Measurements from ENCODE around the gene SNAPC1. TPM values are rescaled to one million over a fixed set of nuclear protein-coding genes. Genes with fewer than 3 reads are reported as not detected.

Gene SNAPC1
- total and polyA plus RNA-seq, 10 of the 15 experiments (the other 5 are each of a cell fraction or from before 2014, with no cell fraction given), result 4.5 to 12.0 (median 7.4) TPM

- H3K4me3 ChIP-seq, result no peak overlapping the region
- no peak overlapping the region for H3K27ac ChIP-seq (ENCODE audit: control insufficient read depth, insufficient read depth)
- in situ Hi-C loops (cut with MboI) (loop anchor here (5.0 kb wide), 2 partner anchors 374 to 539 kb away; no protein-coding TSS in a partner anchor), intact Hi-C loops (cut with micrococcal nuclease; ENCODE audit: unreplicated experiment) (loop anchor here (2.0 to 5.0 kb wide), 5 partner anchors 83 to 569 kb away; no protein-coding TSS in a partner anchor)
- ATAC-seq, result no peak
- no peaks in the 10 kb centered on the region for H3K79me2 ChIP-seq (ENCODE audit: control insufficient read depth, insufficient read depth, low read length)
- H3K36me3 ChIP-seq (ENCODE audit: control insufficient read depth in 2 of 2, insufficient read depth in 2 of 2, low read length in 1 of 2), result no peaks in the 10 kb centered on the region
- H2AFZ ChIP-seq (ENCODE audit: control insufficient read depth, low read depth, low read length), result no peak overlapping the region
- ChIA-PET POLR2A (interaction anchor here (0.5 to 1.4 kb wide), 3 partner anchors 13 to 74 kb away, joined by 3 read pairs; partner anchors contain the start of gene SNAPC1), RAD21 (ENCODE audit: unreplicated experiment) (interaction anchor here (1.0 to 3.4 kb wide), 16 partner anchors 11 to 540 kb away, joined by 3 to 57 read pairs (median 14); partner anchors contain the start of gene SNAPC1), SMC1A (ENCODE audit: uncharacterized antibody, unreplicated experiment) (interaction anchor here (0.5 to 3.7 kb wide), 35 partner anchors 9 to 1793 kb away, joined by 3 to 56 read pairs (median 8); partner anchors contain the start of gene SNAPC1), CTCF (interaction anchor here (1.0 to 3.5 kb wide), 33 partner anchors 14 to 568 kb away, joined by 3 to 72 read pairs (median 13); partner anchors contain the start of gene SNAPC1)
- no TSS peak for BruUV-seq (replicated peaks)
- FAIRE-seq, result no peak
- DNase-seq (ENCODE audit: low read depth, low spot score), result no peak
- H3K4me1 ChIP-seq (ENCODE audit: control insufficient read depth, insufficient read depth, low read length), result no peaks in the 10 kb centered on the region; the same call in 1 of the 2 replicates
- WGBS (ENCODE audit: insufficient coverage, insufficient replicate concordance, low lambda C conversion rate, missing lambda C conversion rate), result 76% methylated on average over 3 of the region's 3 CpGs
- no peaks in the 10 kb centered on the region for H3K9me3 ChIP-seq (replicated peaks; ENCODE audit: control insufficient read depth, insufficient read depth, low read length)
- H3K4me2 ChIP-seq (ENCODE audit: control insufficient read depth, insufficient read depth), result no peak overlapping the region
- H3K9ac ChIP-seq (ENCODE audit: control insufficient read depth, insufficient read depth, low read length), result no peak overlapping the region
- H3K27me3 ChIP-seq (replicated peaks in 1 of 2; ENCODE audit: control insufficient read depth in 2 of 2, insufficient read depth in 2 of 2, low read length in 1 of 2), result no peaks in the 10 kb centered on the region
- no peaks in the 10 kb centered on the region for H4K20me1 ChIP-seq (ENCODE audit: control insufficient read depth, insufficient read depth)
- TF ChIP-seq FOXM1 (IDR thresholded peaks at IDR 0.05; ENCODE audit: low read depth, low read length), result no peak
- no peak for TF ChIP-seq ZBTB11 (CRISPR knock-in tag; IDR thresholded peaks at IDR 0.05)
- no peak for TF ChIP-seq NFIC (IDR thresholded peaks at IDR 0.05; ENCODE audit: low read depth, low read length)
- TF ChIP-seq ASH2L (IDR thresholded peaks at IDR 0.05; ENCODE audit: borderline replicate concordance, low read depth), result no peak
- no peak for TF ChIP-seq MAX (IDR thresholded peaks at IDR 0.05; ENCODE audit: low read depth, low read length)
- TF ChIP-seq IKZF1 (conservative IDR thresholded peaks at IDR 0.05), result no peak
- no peak for TF ChIP-seq SKIL (IDR thresholded peaks at IDR 0.05; ENCODE audit: low read depth, poor library complexity, severe bottlenecking)
- TF ChIP-seq KLF5 (IDR thresholded peaks at IDR 0.05; ENCODE audit: partially characterized antibody), result no peak
- TF ChIP-seq TCF12 (IDR thresholded peaks at IDR 0.05; ENCODE audit: low read depth, low read length), result no peak
- no peak for TF ChIP-seq YBX1 (IDR thresholded peaks at IDR 0.05)
- no peak for TF ChIP-seq USF2 (IDR thresholded peaks at IDR 0.05; ENCODE audit: borderline replicate concordance, low read depth, low read length)
- no peak for TF ChIP-seq SREBF1 (IDR thresholded peaks at IDR 0.05; ENCODE audit: low read length)
- TF ChIP-seq BCL3 (IDR thresholded peaks at IDR 0.05; ENCODE audit: borderline replicate concordance, insufficient read depth, low read depth, low read length, poor library complexity, severe bottlenecking), result no peak
- TF ChIP-seq TAF1 (IDR thresholded peaks at IDR 0.05; ENCODE audit: borderline replicate concordance, low read depth, low read length), result no peak
- no peak for TF ChIP-seq FOS (IDR thresholded peaks at IDR 0.05; ENCODE audit: borderline replicate concordance, extremely low read depth, insufficient read length)
- TF ChIP-seq NRF1 (conservative IDR thresholded peaks at IDR 0.05; ENCODE audit: low read depth, low read length), result no peak
Measured at GRCh38 chr14:61836184-61836583, 74.0 kb downstream of the SNAPC1 start.

Measured in GM12878 (cell line).